Ecto neural progenitor cell (in vitro differentiated cells): Measurements from ENCODE around the gene DOCK6.
A peak's percentile ranks its signal among the peaks of the same experiment; 100 is the strongest.

ENCODE experiments used
- DNase-seq: peaks from one replicate; pipeline ENCODE4 v3.0.0-alpha.2; 2018; ENCODE audit warnings: low spot score

Gene DOCK6

DNA sequence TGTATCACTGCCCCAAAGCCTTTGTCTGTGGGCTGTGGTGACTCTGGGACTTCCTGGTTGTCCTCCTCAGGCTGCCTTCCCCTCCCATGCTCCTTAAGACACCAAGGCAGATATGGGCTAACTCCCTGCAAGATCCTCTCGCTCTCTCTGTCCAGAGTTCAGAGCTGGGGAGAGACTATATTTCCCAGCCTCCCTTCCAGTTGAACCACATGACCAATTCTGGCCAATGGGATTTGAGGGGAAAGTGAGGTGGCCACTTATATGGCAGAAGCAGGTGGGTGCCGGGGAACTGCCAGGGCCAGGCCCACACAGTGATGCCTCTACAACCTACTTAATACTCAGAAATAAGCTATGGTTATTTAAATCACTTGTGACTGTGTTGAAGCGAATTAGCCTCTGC, 39.1 kb downstream of the DOCK6 start:
- DNase-seq, result no peak

DNA sequence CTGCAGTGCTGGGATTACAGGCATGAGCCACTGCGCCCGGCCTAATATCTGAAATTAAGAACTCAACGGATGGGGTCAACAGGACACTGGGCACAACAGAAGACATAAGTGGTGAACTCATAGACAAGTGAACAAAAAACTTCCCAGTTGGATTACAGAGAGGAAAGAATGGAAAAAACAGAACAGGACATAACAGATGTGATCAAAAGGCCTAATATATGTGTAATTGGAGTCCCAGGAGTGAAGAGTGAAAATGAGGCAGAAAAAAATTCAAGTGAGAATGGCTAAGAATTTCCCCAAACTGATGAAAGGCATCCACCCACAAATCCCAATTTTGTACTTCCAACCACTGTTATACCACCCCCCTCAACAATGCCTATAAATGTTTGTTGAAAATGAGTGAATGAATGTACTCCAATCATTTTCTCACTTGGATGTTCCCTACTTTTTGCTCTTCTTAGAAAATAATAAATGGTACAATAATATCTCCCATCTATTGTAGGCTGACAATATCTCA, 41.2 kb downstream of the DOCK6 start:
- DNase-seq, result no peak

DNA sequence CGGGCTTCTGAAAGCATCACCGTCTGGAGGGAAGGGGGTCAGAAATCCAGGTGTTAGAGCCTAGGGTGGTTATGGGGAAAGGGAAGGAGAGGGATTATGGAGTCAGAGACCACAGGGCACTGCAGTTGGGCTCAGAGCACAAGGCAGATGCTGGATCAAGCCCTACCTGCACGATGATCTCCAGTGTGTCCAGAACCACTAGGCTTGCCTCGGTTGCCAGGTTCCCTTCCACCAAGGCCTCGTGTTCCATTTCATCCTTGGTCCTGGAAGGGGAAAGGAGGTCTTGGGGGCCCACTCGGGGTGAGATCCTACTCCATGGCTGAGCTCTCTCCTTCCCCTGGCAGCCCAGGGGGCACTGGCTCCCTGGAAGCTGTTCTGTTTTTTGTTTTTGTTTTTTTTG, 47.9 kb downstream of the DOCK6 start:
- no peak for DNase-seq

DNA sequence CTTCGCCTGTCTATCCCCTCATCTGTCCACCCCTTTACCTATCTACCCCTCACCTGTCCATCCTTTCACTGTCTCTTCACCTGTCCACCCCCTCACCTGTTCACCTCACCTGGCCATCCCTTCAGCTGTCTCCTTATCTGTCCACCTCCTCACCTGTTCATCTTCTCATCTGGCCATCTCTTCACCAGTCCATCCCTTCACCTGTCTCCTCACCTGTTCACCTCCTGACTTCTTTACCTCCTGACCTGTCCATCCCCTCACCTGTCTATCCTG, 51.7 kb downstream of the DOCK6 start:
- no peak for DNase-seq

DNA sequence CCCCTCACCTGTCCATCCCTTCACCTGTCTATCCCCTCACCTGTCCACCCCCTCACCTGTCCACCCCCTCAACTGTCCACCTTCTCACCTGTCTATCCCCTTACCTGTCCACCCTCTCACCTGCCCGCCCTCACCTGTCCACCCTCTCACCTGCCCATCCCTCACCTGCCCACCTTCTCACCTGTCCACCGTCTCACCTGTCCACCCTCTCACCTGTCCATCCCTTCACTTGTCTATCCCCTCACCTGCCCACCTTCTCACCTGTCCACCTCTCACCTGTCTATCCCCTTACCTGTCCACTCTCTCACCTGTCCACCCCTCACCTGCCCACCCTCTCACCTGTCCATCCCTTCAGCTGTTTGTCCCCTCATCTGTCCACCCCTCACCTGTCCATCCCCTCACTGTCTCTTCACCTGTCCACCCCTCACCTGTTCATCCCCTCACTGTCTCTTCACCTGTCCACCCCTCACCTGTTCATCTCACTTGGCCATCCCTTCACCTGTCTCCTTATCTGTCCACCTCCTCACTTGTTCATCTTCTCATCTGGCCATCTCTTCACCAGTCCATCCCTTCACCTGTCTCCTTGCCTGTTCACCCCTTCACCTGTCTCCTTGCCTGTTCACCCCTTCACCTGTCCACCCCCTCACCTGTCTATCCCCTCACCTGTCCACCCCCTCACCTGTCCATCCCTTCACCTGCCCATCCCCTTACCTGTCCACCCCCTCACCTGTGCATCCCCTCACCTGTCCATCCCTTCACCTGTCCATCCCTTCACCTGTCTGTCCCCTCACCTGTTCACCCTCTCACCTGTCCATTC, 52.3 kb downstream of the DOCK6 start:
- DNase-seq, result no peak

DNA sequence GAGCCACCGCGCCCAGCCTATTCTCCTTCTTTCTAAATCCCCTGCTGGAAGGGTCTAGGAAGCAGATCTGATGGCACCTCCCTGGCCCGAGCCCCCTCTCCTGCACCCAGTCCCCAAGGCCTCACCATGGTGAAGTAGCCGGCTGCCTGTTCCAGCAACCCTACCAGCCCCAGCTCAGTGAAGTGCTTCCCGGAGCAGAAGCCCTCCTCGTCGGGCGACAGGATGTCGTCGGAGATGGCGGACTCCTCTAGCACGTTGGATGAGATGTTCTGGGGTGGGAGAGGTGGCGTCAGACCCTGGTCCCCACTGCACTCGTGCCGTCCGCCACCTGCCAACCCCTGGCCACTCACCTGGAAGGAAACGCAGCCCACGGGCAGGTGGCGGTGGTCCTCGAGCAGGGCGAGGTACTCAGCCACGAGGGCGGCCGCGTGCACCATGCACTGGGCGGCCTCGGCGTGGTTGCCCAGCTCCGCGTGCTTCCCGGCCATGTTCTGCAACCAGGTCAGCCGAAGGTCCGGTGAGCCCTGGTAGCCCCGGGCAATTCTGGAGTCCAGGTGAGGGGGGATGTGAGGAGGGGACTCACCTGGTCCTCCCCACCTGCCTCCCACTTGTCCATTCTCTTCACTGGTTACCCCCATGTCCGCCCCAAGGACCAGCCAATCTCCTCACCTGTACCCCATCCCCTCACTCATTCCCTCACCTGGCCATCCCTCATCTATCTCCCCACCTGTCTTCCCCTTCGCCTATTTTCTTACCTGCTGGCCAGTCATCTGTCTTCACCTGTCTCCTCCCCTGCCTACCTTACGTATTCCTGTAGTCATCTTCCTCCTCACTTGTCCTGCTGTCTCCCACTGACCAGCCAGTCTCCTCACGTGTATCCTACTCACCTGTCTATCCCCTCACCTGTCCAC, 53.5 kb downstream of the DOCK6 start:
- DNase-seq, result no peak

DNA sequence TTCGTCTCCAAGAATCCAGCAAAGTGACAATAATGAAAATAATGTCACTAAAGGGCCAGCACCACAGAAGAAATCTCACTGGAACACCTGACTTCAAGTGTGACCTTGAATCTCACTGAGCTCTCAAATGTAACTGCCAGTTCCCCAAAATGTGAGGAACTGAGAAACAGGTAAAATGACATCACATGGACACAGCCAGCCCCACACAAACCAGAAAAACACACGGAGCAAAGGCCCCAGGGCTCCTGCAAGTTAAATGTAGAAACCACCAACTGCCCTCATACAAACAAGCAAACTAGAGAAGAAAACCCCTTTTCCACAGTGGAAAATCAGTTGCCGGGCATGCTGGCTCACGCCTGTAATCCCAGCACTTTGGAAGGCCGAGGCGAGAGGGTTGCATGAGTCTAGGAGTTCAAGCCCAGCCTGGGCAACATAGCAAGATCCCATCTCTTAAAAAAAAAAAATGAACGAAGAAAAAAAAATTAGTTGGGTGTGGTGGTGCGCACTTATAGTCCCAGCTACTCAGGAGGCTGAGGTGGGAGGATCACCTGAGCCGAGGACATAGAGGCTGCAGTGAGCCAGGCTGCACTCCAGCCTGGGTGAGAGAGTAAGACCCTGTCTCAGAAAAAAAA, 56.3 kb downstream of the DOCK6 start:
- no peak for DNase-seq

DNA sequence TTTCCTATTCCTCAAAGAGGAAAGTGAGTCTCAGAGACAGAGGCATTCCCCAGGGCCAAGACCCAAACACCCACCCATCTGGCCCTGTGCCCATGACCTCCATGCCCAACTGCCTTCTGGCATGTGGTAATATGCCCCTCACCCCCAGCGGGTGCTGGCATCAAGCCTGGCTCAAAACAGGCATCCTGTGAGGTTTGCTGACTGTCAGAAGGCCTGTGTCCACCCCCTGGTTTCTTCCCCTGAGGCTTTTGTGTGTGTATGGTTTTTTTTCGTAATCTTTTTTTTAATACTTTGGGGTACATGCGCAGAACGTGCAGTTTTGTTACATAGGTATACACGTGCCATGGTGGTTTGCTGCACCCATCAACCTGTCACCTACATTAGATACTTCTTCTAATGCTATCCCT, 57.4 kb downstream of the DOCK6 start:
- no peak for DNase-seq

DNA sequence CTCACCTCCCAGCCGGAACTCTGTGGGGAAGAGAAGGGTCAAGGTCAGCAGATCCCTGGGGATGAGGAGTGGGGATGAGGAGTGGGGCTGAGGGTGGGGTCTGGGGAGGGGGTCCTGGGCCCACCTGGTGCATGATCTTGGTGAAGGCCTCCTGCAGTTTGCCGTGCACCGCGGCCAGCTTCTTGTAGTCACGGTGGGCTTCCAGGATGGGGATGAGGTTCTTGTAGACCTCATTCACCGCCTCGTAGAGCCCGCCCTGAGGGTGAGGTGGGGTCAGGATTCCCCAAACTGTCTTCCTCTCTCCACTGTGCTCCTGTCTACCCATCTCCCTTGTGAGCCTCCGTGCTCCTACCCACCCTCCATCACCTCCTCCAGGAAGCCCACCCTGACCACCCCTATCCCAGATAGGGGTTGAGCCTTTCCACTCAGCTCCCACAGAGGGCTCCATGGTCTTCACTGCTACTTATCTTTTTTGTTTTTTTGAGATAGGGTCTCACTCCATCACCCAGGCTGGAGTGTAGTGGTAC, 58.2 kb downstream of the DOCK6 start:
- DNase-seq, result no peak

DNA sequence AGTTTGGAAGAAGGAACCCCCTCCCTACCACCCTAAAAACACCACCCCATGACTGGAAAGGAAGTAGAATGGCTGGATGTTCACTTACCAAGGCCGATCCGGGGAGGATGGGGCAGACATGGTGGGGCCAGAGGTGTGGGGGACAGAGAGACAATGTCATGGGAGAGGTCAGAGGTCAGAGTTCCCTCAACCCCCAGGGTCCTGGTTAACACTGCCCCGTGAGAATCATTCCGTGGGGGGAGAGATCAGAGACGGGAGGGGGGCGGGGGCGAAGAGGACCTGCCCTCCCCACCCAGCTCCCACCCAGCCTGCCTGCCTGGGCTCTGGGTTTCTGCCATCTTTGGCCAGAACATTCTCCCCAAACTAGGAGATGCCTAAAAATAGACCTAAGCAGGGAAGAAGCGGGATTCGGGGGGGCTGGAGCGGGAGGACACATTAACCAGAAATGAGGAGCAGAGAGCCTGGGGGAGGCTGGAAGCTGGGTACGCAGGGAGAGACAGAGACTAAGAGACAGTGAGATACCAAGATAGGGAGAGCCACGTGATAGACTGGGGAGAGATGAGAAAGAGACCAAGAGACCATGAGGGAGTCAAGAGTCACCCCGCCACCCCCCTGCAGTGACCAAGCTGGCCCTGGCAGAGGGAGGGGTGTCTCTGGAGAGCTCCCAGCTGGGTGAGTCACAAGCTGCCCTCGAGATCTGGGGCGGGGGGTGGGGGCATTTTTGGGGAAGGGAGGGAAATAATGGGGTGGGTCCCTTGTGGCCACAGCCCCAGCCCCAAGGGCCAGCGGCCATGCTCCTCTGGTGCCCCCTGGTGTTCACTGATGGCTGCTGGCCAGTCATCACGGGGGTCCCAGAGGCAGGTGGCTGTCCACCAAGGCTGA, 58.9 kb downstream of the DOCK6 start:
- DNase-seq, result peak; percentile 80

DNA sequence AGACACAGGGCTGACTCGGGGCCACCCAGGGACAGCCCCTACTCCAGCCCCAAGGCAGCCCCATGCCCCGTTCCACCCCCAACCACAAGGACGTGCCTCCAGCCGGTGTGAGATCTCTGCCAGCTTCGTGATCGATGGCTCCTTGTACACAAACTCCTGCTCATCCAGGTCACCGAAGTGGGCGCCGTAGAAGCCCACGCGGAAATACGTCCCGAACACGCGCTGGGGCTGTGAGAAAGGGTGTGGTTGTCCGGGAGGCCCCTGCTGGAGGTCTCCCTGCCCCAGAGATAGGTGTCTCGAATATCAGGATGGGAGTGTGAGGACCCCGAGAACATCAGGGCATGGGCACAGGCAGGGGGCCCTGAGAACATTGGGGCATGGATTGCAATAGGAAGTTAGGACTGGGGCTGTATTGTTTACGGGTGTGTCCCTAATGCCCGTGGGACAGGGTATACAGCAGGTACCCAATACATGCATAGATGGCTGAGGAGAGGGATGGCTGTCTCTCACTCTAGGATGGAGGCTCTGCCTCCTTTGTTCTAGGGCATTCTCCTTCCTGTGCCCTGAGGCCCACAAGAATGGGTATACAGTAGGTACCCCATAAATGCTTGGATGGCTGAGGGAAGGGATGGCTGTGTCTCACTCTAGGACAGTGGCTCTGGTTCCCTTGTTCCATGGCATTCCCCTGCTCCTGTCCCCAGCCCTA, 59.7 kb downstream of the DOCK6 start:
- DNase-seq, result no peak

DNA sequence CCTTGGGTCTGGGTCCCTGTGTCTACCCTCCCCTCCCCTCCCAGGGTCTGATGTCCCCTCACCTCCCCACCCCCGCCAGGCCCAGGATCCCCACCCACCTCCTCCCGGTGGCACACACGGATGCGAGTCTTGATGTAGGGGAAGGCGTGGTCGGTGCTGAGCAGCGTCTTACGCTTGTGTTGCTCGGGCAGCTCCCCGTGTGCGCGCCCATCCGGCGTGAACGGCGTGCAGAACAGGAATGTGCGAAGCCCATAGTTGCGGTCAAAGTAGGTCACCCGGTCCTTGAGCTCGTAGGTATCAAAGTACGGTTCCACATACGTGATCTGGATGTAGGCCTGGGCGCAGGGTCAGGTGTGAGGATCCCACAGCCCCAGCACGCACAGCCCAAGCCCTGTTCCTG, 60.5 kb downstream of the DOCK6 start:
- no peak for DNase-seq

DNA sequence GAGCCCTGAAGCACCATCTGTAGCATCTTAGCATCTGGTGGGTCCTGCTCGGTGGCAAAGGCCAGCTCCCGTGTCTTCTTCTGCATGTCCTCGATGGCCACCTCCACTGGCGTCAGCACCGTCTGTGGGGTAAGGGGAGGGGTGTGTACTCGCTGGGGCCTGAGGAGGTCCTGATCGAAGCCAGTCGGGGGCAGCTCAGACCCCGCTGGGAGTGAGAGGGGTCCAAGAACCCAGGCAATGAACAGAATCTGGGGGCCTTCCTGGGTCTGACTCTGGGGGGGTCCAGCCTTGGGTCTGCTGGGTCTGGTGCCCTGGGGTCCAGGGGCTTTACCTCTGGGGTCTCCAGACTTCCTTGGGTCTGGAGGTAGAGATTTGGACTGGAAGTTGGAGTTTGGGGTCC, 61.4 kb downstream of the DOCK6 start:
- DNase-seq, result no peak

DNA sequence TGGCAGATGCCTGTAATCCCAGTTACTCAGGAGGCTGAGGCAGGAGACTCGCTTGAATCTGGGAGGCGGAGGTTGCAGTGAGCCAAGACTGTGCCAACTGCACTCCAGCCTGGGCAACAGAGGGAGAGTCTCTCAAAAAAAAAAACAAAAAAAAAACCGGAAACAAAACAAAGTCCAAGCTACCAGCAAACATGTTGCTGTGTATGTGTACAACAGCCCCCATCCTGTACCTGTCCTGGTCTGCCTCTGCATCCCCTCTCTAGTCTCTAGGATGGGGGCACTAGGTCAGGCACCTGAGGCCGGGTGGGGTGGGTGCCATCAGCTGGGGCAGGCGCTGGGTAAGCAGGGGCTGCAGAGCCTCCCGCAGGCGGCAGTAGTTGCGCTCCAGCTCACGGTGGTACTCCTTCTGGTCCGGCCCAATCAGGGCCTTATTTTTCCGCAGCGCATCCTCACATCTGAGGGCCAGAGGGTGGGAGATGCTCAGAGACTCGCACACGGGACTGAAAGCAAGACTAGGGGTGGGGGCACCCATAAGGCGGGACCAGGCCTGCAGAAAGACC, 62.2 kb downstream of the DOCK6 start:
- no peak for DNase-seq

DNA sequence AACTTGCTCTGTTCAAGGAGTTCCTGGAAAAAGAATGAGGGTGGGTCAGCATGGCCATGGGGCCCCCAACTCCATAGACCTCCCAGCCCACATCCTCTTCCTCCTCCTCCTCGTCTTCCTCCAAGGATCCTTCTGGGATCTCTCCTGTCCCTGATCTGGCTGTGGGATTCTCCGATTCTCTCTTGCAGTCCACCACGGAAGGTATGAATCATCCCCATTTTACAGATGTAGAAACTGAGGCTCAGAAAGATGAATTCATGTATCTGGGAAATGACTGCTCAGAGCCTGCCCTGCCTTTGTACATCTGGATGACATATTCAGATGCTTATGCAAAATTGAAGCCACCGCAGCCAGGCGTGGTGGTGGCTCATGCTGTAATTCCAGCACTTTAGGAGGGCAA, 62.8 kb downstream of the DOCK6 start:
- no peak for DNase-seq

DNA sequence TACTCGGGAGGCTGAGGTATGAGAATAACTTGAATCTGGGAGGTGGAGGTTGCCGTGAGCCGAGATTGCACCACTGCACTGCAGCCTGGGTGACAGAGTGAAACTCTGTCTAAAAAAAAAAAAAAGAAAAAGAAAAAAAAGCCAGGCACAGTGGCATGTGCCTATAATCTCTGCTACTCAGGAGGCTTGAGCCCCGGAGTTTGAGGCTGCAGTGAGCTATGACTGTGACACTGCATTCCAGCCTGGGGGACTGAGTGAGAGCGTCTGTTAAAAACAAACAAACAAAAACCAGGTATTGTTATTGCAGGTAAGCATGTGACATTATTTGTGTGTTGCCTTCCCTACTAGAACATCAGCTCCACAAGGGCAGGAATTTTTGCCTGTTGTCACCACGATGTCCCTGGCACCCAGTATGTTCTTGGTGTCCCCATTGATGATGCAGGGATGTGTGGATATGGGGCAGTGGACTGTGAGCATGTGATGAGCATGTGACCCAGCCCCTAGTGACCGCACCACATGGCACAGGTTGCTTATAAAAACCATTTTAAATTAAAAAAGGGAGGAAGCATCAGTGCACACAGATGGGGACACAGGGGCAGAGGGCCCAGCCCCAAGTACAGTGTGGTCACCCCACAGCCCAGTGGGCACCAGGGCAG, 63.4 kb downstream of the DOCK6 start:
- DNase-seq, result no peak

DNA sequence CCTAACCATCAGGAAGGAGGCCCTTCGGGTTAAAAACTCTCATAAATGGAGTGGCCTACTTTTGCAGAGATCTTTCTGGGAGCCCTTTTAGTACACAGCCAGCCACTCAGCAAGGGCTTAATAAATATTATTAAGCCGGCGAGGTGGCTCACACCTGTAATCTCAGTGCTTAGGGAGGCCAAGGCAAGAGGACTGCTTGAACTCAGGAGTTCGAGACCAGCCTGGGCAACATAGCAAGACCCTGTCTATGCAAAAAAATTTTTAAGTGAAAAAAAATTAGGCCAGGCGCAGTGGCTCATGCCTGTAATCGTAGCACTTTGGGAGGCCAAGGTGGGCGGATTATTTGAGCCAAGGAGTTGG, 64.2 kb downstream of the DOCK6 start:
- DNase-seq, result no peak

DNA sequence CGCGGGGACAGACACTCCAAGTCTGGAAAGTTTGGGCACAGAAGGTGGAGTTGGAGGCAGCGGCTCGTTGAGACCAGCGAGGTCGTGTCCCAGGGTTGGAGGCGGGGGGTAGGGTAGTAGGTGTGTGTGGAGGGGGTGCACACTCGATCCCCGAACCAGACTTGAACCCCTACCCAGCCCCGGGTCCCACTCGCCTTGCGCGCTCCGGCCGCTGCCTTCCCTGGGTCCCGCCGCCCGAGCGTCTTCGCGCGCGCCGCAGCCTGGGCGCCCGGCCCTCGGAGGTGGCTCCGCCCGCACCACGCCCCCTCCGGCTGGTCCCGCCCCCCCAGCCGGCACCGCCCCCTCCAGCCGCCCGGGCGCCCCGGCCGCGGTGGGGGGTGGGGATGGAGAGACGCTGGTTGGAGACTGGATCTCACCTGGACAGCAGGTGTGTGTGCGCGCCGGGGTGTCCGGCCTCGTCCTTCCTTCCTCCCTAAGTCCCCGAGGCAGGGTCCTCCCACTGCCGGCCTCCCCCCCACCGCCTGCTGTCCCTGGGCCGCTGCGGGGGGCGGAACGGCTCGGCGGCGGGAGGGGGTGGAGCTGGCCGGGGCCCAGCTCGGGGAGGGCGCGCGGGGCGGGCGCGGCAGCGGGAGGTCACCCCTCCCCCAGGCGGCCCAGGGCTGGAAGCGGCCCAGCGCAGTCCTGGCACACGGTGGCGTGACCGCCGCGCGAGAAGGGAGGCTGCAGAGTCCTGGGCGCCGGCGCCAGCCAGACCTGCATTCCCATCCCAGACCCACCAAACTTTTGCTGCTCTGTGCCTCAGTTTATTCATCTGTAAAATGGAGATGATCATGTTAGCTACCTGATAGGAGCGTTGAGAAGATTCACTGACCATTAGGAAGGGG, 64.8 kb downstream of the DOCK6 start, which contains the start of gene KANK2:
KANK2 (minus strand) TSS at position 255 of the 884 bp plus-strand sequence. CDS start 3,034 bp downstream, outside the sequence.
- peak; percentile 91 for DNase-seq
